Measurements from ENCODE around the gene KRTAP5-10.
"Not testable (repeated sequence)": the region's sequence is repeated elsewhere in the genome, so short reads cannot be mapped to it uniquely, and the experiment has no call there.

KRTAP5-10 gene

DNA sequence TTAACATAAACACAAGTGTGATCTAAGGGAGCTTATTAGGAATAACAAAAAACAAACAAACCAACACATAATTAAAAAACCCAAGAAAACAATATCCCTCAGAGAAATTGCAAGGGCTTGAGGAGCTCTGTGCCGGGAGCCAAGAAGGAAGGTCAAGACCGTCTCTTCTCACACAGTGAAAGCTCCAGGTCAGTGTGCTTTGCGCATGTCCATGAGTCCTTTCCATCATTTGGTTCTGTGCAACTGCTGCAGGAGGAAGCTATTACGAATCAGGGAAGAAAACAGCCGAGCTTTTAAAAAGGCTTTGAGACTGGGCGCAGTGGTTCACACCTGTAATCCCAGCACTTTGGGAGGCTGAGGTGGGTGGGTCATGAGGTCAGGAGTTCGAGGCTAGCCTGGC lies 23.0 kb upstream of the KRTAP5-10 start:
- DNase-seq (ENCODE audit: low read depth in 2 of 2, low spot score in 1 of 2), result no peak

- DNase-seq (ENCODE audit: low read depth in 2 of 2, low spot score in 1 of 2), result no peak
These were observed 22.2 kb upstream of the KRTAP5-10 start for GRCh38 chr11:71542879-71543777.

GRCh38 chr11:71543866-71544265 lies 21.5 kb upstream of the KRTAP5-10 start:
- no peak for DNase-seq (ENCODE audit: low read depth in 2 of 2, low spot score in 1 of 2)

- no peak for DNase-seq (ENCODE audit: low read depth in 2 of 2, low spot score in 1 of 2)
These were observed 20.7 kb upstream of the KRTAP5-10 start for GRCh38 chr11:71544525-71545214.

DNA sequence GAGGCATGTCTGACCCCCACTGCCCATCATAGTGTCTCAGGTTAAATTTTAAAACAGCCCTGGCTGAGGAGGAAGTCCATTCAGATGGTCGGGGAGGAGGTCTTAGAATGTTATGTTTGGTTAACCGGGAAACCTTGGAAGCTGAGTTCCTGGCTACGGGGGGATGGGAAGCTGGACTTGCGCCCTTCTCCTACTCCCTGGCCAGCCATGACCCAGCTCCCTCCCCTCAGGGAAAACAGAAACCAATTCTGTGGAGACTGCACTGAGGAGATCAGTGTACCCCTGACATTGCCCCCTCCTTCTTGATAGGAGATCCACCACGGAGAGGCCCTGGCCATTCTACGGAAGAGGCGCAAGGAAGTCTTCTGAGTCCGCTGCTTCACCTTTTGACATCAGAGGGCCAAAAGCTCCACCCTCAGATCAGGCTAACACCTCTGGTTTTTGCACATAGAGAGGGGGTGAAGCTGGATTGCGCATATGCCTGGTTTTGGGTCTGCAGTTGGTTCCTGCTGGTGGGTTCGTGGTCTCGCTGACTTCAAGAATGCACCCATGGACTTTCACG lies 19.9 kb upstream of the KRTAP5-10 start:
- no peak for DNase-seq (ENCODE audit: low read depth in 2 of 2, low spot score in 1 of 2)

DNA sequence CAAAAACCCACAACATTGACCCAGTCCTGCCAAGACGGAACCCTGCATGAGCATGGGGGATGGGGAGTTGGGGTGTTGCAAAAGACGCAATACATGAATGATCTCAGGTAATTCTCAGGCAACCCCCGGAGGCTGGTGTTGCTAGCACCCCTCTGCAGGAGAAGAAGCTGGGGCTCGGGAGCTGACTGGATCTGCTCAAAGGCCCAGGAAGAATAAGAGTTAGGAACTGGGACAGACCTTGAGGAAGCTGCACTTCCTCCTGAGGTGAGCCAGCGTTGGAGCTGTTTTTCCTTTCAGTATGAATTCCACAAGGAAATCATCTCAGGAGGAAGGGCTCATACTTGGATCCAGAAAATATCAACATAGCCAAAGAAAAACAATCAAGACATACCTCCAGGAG lies 17.2 kb upstream of the KRTAP5-10 start, which contains the start of gene KRTAP5-9:
Gene KRTAP5-9 (plus strand): TSS at position 301 of the 400 bp plus-strand sequence. CDS start 238 bp downstream, outside the sequence.
- DNase-seq (ENCODE audit: low read depth in 2 of 2, low spot score in 1 of 2), result no peak

DNA sequence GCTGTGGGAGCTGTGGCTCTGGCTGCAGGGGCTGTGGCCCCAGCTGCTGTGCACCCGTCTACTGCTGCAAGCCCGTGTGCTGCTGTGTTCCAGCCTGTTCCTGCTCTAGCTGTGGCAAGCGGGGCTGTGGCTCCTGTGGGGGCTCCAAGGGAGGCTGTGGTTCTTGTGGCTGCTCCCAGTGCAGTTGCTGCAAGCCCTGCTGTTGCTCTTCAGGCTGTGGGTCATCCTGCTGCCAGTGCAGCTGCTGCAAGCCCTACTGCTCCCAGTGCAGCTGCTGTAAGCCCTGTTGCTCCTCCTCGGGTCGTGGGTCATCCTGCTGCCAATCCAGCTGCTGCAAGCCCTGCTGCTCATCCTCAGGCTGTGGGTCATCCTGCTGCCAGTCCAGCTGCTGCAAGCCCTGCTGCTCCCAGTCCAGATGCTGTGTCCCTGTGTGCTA lies 16.6 kb upstream of the KRTAP5-10 start:
- DNase-seq (ENCODE audit: low read depth in 2 of 2, low spot score in 1 of 2), result no peak

DNA sequence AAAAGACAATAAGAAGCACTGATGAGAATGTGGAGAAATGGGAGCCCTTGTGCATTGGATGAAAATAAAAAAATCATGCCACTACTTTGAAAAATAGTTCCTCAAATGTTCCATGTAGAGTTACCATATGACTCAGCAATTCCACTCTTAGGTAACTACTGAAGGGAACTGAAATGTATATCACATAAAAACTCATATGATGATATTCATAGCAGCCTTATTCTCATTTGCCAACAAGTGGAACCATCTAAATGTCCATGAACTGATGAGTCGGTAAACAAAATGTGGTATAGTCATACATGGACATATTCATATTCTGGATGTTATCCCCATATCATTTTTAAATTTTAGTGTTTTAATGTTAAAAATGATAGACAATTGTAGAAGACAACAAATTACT lies 13.7 kb upstream of the KRTAP5-10 start:
- no peak for DNase-seq (ENCODE audit: low read depth in 2 of 2, low spot score in 1 of 2)

DNA sequence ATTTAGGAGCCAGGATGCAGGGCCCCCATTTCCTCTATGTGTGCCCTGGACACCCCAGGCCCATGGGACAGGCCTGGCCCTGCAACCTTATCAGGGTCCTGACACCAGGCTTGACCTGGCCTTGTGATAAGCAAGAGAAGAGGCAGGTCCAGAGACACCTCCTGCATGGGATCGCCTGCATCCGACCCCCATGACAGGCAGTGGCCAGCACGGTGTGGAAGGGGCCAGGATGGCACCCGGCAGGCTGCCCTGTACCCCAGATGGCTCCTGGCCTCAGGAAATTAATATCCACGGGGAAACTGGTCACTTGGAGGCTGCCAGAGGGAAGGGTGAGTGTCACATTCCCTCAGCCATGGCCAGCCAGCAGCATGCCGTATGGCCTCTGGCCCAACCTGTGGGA lies 10.4 kb upstream of the KRTAP5-10 start:
- DNase-seq (ENCODE audit: low read depth in 2 of 2, low spot score in 1 of 2), result no peak

DNA sequence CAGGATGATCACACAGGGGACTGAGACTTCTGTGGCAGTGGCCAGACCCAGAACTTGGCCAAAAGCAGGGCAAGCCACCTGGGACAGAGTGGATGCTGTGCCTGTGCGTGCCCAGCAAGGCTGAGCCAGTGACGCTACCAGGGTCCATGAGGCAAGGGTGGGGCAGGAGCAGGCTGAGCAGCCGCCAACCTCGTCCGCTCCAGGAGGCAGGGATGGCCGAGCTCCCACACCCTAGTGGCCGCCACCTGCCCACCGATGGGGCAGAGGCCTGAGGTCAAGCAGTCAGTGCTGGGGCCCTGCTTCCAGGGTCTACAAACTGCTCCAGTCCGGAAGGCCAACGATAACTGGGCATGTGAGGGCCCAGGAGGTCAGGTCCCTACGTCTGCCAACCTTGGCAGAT lies 9.9 kb upstream of the KRTAP5-10 start:
- no peak for DNase-seq (ENCODE audit: low read depth in 2 of 2, low spot score in 1 of 2)

DNA sequence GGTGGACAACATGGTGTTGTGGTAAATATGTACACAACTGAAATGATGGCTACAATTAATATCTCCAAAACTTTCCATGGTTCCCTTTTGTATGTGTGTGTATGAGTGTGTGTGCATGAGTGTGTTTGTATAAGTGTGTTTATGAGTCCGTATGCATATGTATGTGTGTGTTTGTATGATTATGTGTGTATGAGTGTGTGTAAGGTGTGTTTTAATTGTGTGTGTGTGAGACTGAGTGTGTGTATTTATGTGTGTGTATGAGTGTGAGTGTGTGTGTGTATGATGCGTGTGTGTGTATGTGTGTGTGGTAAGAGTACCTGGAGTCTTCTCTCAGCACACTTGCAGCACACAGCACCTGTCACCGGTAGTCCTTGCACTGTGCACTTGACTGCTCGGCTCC lies 9.3 kb upstream of the KRTAP5-10 start:
- DNase-seq (ENCODE audit: low read depth in 2 of 2, low spot score in 1 of 2), result no peak

GRCh38 chr11:71557257-71557656 lies 8.1 kb upstream of the KRTAP5-10 start:
- no peak for DNase-seq (ENCODE audit: low read depth in 2 of 2, low spot score in 1 of 2)

- no peak for DNase-seq (ENCODE audit: low read depth in 2 of 2, low spot score in 1 of 2)
These were observed 6.4 kb upstream of the KRTAP5-10 start for GRCh38 chr11:71558996-71559395.

DNA sequence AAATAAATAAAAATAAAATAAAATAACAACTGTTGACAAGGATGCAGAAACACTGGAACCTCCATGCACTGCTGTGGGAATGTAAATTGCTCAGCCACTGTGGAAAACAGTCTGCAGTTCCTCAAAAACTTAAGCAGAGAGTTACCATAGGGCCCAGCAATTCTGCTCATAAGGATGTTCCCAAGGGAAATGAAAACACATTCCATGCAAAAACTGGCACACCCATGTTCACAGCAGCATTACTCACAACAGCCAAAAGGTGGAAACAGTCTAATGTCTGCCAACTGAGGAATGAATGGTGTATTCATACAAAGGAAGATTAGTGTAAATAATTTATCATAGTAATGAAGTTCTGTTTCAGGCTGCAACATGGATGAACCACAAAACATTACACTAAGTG lies 3.2 kb upstream of the KRTAP5-10 start:
- DNase-seq (ENCODE audit: low read depth in 2 of 2, low spot score in 1 of 2), result no peak

GRCh38 chr11:71563406-71563805 lies 2.0 kb upstream of the KRTAP5-10 start:
- DNase-seq (ENCODE audit: low read depth in 2 of 2, low spot score in 1 of 2), result no peak

GRCh38 chr11:71564430-71564829 lies 933 bp upstream of the KRTAP5-10 start:
- DNase-seq (ENCODE audit: low read depth in 2 of 2, low spot score in 1 of 2), result no peak

GRCh38 chr11:71566081-71566620 lies 788 bp downstream of the KRTAP5-10 start:
- DNase-seq (ENCODE audit: low read depth in 2 of 2, low spot score in 1 of 2), result no peak

GRCh38 chr11:71566626-71567599 lies 1.6 kb downstream of the KRTAP5-10 start:
- not testable (repeated sequence) for DNase-seq (ENCODE audit: low read depth in 2 of 2, low spot score in 1 of 2)

DNA sequence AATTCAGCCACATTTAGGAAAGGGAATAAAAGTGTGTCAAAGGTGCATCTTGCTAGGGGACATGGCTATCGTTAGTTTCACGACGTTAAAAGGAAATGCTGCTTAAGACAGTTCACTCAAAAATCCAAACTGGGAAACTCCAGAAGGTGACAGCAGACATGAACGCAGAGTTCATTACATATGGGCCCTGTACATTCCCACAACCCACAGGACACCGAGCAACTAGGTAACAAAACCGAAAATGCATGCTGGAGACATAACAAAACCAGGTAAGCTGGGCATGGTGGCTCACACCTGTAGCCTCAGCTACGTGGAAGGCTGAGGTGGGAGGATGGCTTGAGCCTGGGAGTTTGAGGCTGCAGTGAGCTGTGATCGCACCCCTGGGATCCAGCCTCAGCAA lies 2.3 kb downstream of the KRTAP5-10 start:
- not testable (repeated sequence) for DNase-seq (ENCODE audit: low read depth in 2 of 2, low spot score in 1 of 2)

DNA sequence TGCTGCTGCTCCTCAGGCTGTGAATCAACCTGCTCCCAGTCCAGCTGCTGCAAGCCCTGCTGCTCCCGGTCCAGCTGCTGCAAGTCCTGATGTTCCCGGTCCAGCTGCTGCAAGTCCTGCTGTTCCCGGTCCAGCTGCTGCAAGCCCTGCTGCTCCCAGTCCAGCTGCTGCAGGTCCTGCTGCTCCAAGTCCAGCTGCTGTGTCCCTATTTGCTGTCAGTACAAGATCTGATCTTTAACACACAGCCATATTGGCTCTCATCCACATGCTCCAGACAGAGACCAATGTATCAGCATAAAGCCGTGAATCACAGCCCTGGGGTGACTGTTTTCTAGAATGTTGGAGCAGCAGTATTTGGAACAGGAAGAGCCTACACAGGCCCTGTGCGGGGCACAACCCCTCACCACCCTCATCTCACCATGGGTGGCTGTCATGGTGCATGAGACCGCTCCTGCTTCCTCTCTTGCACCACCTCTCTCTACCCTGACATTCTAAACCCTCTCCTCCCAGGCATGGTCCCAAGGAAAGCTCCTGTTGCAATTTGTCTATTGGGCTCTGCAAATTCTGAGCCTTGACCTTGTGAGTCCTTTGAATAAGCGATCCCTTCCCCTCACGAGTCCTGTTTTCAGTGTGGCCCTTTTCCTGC lies 3.5 kb downstream of the KRTAP5-10 start:
- DNase-seq (ENCODE audit: low read depth in 2 of 2, low spot score in 1 of 2), result no peak
